H9 (cell line): ENCODE results near the gene BAIAP2. TPM values are rescaled to one million over a fixed set of nuclear protein-coding genes. Genes with fewer than 3 reads are reported as not detected.

Experiments
- DNase-seq: peaks from one replicate; pipeline ENCODE4 v3.0.0-alpha.2; 2017
- H2AFZ ChIP-seq: one replicate; pipeline ENCODE4 v1.6.1; 2013; ENCODE audit warnings: mild to moderate bottlenecking, low read length, control low read depth, moderate library complexity
- H2AK5ac ChIP-seq: 2 replicates; pipeline ENCODE4 v1.6.1; 2013; ENCODE audit warnings: low read length, control low read depth, mixed read lengths; ENCODE audit not compliant: insufficient read length
- H2BK120ac ChIP-seq: one replicate; pipeline ENCODE4 v1.6.1; 2013; ENCODE audit warnings: low read depth, mild to moderate bottlenecking, low read length, control low read depth, inconsistent platforms; ENCODE audit not compliant: poor library complexity, severe bottlenecking
- H2BK12ac ChIP-seq: 2 replicates; pipeline ENCODE4 v1.6.1; 2013; ENCODE audit warnings: low read length, control low read depth, mixed read lengths, low read depth; ENCODE audit not compliant: insufficient read length
- H2BK15ac ChIP-seq: 2 replicates; pipeline ENCODE4 v1.6.1; 2013; ENCODE audit warnings: low read depth, low read length, control low read depth
- H2BK20ac ChIP-seq: one replicate; pipeline ENCODE4 v1.6.1; 2013; ENCODE audit warnings: low read depth, mild to moderate bottlenecking, low read length, control low read depth, inconsistent platforms; ENCODE audit not compliant: poor library complexity, severe bottlenecking
- H2BK5ac ChIP-seq: 2 replicates; pipeline ENCODE4 v1.6.1; 2013; ENCODE audit warnings: low read length, control low read depth, mixed read lengths; ENCODE audit not compliant: insufficient read length
- H3K14ac ChIP-seq: 2 replicates; pipeline ENCODE4 v1.6.1; 2013; ENCODE audit warnings: low read length, control low read depth; ENCODE audit not compliant: insufficient read depth
- H3K18ac ChIP-seq: 2 replicates; pipeline ENCODE4 v1.6.1; 2013; ENCODE audit warnings: low read depth, mild to moderate bottlenecking, mixed read lengths, low read length, control low read depth; ENCODE audit not compliant: insufficient read length
- H3K23ac ChIP-seq: 2 replicates; pipeline ENCODE4 v1.6.1; 2013; ENCODE audit warnings: low read length, control low read depth, mixed read lengths, low read depth; ENCODE audit not compliant: insufficient read length
- H3K23me2 ChIP-seq: 2 replicates; pipeline ENCODE4 v1.6.1; 2013; ENCODE audit warnings: low read depth, mild to moderate bottlenecking, mixed read lengths, low read length, control low read depth; ENCODE audit not compliant: insufficient read length, poor library complexity, severe bottlenecking
- H3K27ac ChIP-seq: 2 replicates; pipeline ENCODE4 v1.5.1; 2013; ENCODE audit warnings: low read length, control low read depth, mixed read lengths, low read depth; ENCODE audit not compliant: insufficient read length
- H3K27me3 ChIP-seq: 2 replicates; pipeline ENCODE4 v1.6.1; 2013; ENCODE audit warnings: low read length, control low read depth, inconsistent platforms; ENCODE audit not compliant: insufficient read depth
- H3K4ac ChIP-seq: 2 replicates; pipeline ENCODE4 v1.6.1; 2013; ENCODE audit warnings: low read depth, mild to moderate bottlenecking, control low read depth, inconsistent platforms, low read length, moderate library complexity
- H3K4me1 ChIP-seq: 2 replicates; pipeline ENCODE4 v1.6.1; 2013; ENCODE audit warnings: low read length, control low read depth, inconsistent platforms; ENCODE audit not compliant: insufficient read depth
- H3K4me2 ChIP-seq: 2 replicates; pipeline ENCODE4 v1.6.1; 2013; ENCODE audit warnings: low read length, control low read depth, mixed read lengths; ENCODE audit not compliant: insufficient read length, insufficient read depth
- H3K56ac ChIP-seq: 2 replicates; pipeline ENCODE4 v1.6.1; 2013; ENCODE audit warnings: low read depth, mild to moderate bottlenecking, mixed read lengths, low read length, control low read depth; ENCODE audit not compliant: insufficient read length
- H3K79me1 ChIP-seq: 2 replicates; pipeline ENCODE4 v1.6.1; 2013; ENCODE audit warnings: low read depth, mild to moderate bottlenecking, moderate library complexity, low read length, control low read depth, inconsistent platforms; ENCODE audit not compliant: insufficient read depth, poor library complexity, severe bottlenecking
- H3K79me2 ChIP-seq: 2 replicates; pipeline ENCODE4 v1.6.1; 2013; ENCODE audit warnings: low read length, control low read depth, inconsistent platforms; ENCODE audit not compliant: insufficient read depth
- H3K9ac ChIP-seq: 2 replicates; pipeline ENCODE4 v1.6.1; 2013; ENCODE audit warnings: low read length, control low read depth, mixed read lengths; ENCODE audit not compliant: insufficient read length; ENCODE audit errors: extremely low read depth
- H3K9me3 ChIP-seq: one replicate; pipeline ENCODE4 v1.6.1; 2013; ENCODE audit warnings: low read depth, low read length, inconsistent platforms; ENCODE audit not compliant: control insufficient read depth
- H3T11ph ChIP-seq: one replicate; pipeline ENCODE4 v1.6.1; 2013; ENCODE audit warnings: mild to moderate bottlenecking, low read length, control low read depth, inconsistent platforms
- H4K20me1 ChIP-seq: one replicate; pipeline ENCODE4 v1.6.1; 2013; ENCODE audit not compliant: control insufficient read depth, insufficient read length, insufficient read depth
- H4K5ac ChIP-seq: 2 replicates; pipeline ENCODE4 v1.6.1; 2013; ENCODE audit warnings: low read depth, mild to moderate bottlenecking, mixed read lengths, low read length, control low read depth; ENCODE audit not compliant: insufficient read length
- H4K8ac ChIP-seq: replicated peaks from 2 replicates; pipeline ENCODE4 v1.6.1; 2013; ENCODE audit warnings: low read length, control low read depth, mixed read lengths, low read depth; ENCODE audit not compliant: insufficient read length
- H4K91ac ChIP-seq: 2 replicates; pipeline ENCODE4 v1.6.1; 2013; ENCODE audit warnings: low read depth, mild to moderate bottlenecking, moderate library complexity, mixed read lengths, low read length, control low read depth; ENCODE audit not compliant: insufficient read length
- H3K27ac Mint-ChIP-seq, 3 experiments: 2 replicates in 2 of 3; 3 replicates in 1 of 3; pipeline ENCODE4 v1.8.0; 2020 to 2021; ENCODE audit warnings: mixed read lengths in 3 of 3, mild to moderate bottlenecking in 1 of 3, moderate library complexity in 1 of 3
- H3K27me3 Mint-ChIP-seq: 2 replicates; pipeline ENCODE4 v1.8.0; 2021; ENCODE audit warnings: low read depth, mild to moderate bottlenecking, moderate library complexity, mixed read lengths
- H3K36me3 Mint-ChIP-seq, 3 experiments: 2 replicates in 2 of 3; 3 replicates in 1 of 3; pipeline ENCODE4 v1.8.0; 2020 to 2021; ENCODE audit warnings: low read depth in 3 of 3, mixed read lengths in 3 of 3; ENCODE audit not compliant: insufficient read depth in 1 of 3
- H3K4me1 Mint-ChIP-seq, 2 experiments: 2 replicates each; pipeline ENCODE4 v1.8.0; 2020; ENCODE audit warnings: mixed read lengths in 2 of 2
- H3K4me3 Mint-ChIP-seq, 2 experiments: 2 replicates in 1 of 2; 3 replicates in 1 of 2; pipeline ENCODE4 v1.8.0; 2020 to 2021; ENCODE audit warnings: mild to moderate bottlenecking in 2 of 2, mixed read lengths in 2 of 2, moderate library complexity in 1 of 2
- H3K9me3 Mint-ChIP-seq, 2 experiments: 2 replicates in 1 of 2; 3 replicates in 1 of 2; pipeline ENCODE4 v1.8.0; 2020; ENCODE audit warnings: mild to moderate bottlenecking in 2 of 2, mixed read lengths in 2 of 2, moderate library complexity in 1 of 2
- CTCF ChIP-seq: fragments of 200-600 bp; sonication (generic); conservative IDR thresholded peaks from 3 replicates; pipeline ENCODE4 v1.8.0; 2021; ENCODE audit warnings: antibody characterized with exemption, mild to moderate bottlenecking
- WGBS: extraction: QIAGEN DNeasy Blood & Tissue Kit; methylation state at CpG from one replicate; pipeline ENCODE4 v1.1.7; 2013; ENCODE audit warnings: missing lambda C conversion rate, low lambda C conversion rate, mixed read lengths; ENCODE audit not compliant: insufficient read length; ENCODE audit errors: extremely low coverage; 5-methylcytosine and 5-hydroxymethylcytosine counted together
- total RNA-seq: library from RNA; stranded (reverse); gene quantifications from 2 replicates; pipeline ENCODE4 v1.2.1, GENCODE V29; 2021

BAIAP2 gene
- total RNA-seq, 1 experiment from 2014 or later: 27.8 TPM

- H3K14ac ChIP-seq: no peak overlapping the region
- no peaks in the 10 kb centered on the region for H3K4me1 ChIP-seq
- no peak overlapping the region for H2BK15ac ChIP-seq
- H3K23me2 ChIP-seq: no peaks in the 10 kb centered on the region
- peaks cover 18 to 19% of the 10 kb centered on the region in 2 experiments for H3K9me3 Mint-ChIP-seq
- no peak overlapping the region for H2BK12ac ChIP-seq
- no peak overlapping the region for H2BK120ac ChIP-seq
- no peak overlapping the region for H3K27ac ChIP-seq
- H3K9me3 ChIP-seq: peaks cover 7% of the 10 kb centered on the region
- no peak overlapping the region for H3K27ac Mint-ChIP-seq
- no peak overlapping the region for H3K18ac ChIP-seq
- no peak overlapping the region for H3K23ac ChIP-seq
- no peak overlapping the region for H4K8ac ChIP-seq
- H2BK20ac ChIP-seq: no peak overlapping the region
- H3T11ph ChIP-seq: no peak overlapping the region
- H2AK5ac ChIP-seq: no peak overlapping the region
- no peaks in the 10 kb centered on the region for H4K20me1 ChIP-seq
- H3K79me2 ChIP-seq: no peaks in the 10 kb centered on the region
- H4K5ac ChIP-seq: no peak overlapping the region
- H3K4me3 Mint-ChIP-seq: no peak overlapping the region
- no peak overlapping the region for H2BK5ac ChIP-seq
- no peak for TF ChIP-seq CTCF
- no CpG with 5 or more reads among the region's 2 CpGs for WGBS
- H3K56ac ChIP-seq: no peak overlapping the region
- no peak overlapping the region for H3K4ac ChIP-seq
- H3K4me1 Mint-ChIP-seq: peaks cover 14 to 21% of the 10 kb centered on the region in 2 experiments
- H3K27me3 Mint-ChIP-seq: peaks cover 36% of the 10 kb centered on the region
- no peaks in the 10 kb centered on the region; the same call in 1 of the 2 replicates for H3K27me3 ChIP-seq
- no peak overlapping the region for H4K91ac ChIP-seq
- no peaks in the 10 kb centered on the region for H3K79me1 ChIP-seq
- no peak overlapping the region for H3K4me2 ChIP-seq
- no peak for DNase-seq
- no peak overlapping the region for H2AFZ ChIP-seq
- peaks cover 9 to 15% (median 11%) of the 10 kb centered on the region in 3 experiments for H3K36me3 Mint-ChIP-seq
- H3K9ac ChIP-seq: no peak overlapping the region
Measured at GRCh38 chr17:81010935-81011334, 24.0 kb upstream of the BAIAP2 start.
